Activated CD4-positive, CD25-positive, alpha-beta regulatory T cell treated with anti-CD3 and anti-CD28 coated beads, Interleukin-2, amount 50 U/mL, for 72 hours (primary cell): Measurements from ENCODE around the gene INO80.

Experiments
- DNase-seq: peaks from one replicate; pipeline ENCODE4 v3.0.0; 2021

INO80 gene

GRCh38 chr15:40943764-40944365, 172.2 kb downstream of the INO80 start:
- no peak for DNase-seq

GRCh38 chr15:40942878-40943277, 173.2 kb downstream of the INO80 start:
- DNase-seq: no peak

GRCh38 chr15:40942337-40942854, 173.7 kb downstream of the INO80 start:
- DNase-seq: no peak

GRCh38 chr15:40941528-40942336, 174.3 kb downstream of the INO80 start:
- peak; percentile 76 for DNase-seq

DNA sequence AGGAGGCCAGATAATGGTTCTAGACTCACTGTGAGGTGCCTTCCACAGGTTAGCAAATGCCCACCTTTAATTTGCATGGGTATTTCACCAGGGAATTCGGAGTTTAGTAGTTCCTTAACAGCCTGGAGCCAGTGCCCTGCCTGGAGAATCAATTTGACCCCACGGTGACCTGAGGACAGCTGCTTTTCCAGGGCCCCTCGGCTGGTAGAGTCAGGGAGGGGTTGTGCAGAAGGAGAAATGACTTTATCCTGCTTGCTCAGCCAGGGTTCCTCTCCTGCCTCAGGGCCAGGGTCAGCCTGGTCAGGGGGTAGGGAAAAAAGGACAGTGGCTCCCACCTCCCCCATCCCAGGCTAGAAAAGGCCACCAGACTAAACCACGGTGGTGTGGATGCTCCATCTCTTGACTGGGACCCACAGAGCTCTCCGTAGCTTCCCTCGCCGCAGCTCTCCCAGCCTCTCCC, 175.0 kb downstream of the INO80 start:
- no peak for DNase-seq

GRCh38 chr15:40940296-40940801, 175.7 kb downstream of the INO80 start:
- DNase-seq: no peak

DNA sequence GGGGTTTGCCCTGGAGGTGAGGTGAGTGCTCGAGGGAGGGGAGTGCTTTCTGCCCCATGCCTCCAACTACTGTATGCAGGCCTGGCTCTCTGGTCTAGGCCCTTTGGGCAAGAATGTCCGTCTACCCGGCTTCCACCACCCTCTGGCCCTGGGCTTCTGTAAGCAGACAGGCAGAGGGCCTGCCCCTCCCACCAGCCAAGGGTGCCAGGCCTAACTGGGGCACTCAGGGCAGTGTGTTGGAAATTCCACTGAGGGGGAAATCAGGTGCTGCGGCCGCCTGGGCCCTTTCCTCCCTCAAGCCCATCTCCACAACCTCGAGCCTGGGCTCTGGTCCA, 177.6 kb downstream of the INO80 start:
- DNase-seq: no peak

- no peak for DNase-seq
These were observed 178.1 kb downstream of the INO80 start for GRCh38 chr15:40937762-40938535.

- no peak for DNase-seq
These were observed 179.1 kb downstream of the INO80 start for GRCh38 chr15:40936709-40937666.

DNA sequence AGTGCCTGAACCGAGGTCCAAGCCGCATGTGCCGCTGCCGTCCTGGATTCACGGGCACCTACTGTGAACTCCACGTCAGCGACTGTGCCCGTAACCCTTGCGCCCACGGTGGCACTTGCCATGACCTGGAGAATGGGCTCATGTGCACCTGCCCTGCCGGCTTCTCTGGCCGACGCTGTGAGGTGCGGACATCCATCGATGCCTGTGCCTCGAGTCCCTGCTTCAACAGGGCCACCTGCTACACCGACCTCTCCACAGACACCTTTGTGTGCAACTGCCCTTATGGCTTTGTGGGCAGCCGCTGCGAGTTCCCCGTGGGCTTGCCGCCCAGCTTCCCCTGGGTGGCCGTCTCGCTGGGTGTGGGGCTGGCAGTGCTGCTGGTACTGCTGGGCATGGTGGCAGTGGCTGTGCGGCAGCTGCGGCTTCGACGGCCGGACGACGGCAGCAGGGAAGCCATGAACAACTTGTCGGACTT, 179.8 kb downstream of the INO80 start:
- no peak for DNase-seq

DNA sequence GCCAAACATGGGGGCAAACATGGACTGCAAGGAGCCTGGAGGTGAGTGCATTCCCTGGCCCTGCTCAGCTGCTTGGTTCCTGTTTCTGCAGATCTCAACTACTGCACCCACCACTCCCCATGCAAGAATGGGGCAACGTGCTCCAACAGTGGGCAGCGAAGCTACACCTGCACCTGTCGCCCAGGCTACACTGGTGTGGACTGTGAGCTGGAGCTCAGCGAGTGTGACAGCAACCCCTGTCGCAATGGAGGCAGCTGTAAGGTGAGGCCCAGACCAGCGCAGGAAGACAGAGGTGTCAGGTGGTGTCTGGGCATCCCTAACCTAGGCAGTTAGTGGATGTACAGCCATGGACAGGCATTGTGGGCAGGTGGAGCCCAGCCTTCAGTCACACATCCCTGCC, 181.6 kb downstream of the INO80 start:
- no peak for DNase-seq

GRCh38 chr15:40933517-40933902, 182.6 kb downstream of the INO80 start:
- no peak for DNase-seq

DNA sequence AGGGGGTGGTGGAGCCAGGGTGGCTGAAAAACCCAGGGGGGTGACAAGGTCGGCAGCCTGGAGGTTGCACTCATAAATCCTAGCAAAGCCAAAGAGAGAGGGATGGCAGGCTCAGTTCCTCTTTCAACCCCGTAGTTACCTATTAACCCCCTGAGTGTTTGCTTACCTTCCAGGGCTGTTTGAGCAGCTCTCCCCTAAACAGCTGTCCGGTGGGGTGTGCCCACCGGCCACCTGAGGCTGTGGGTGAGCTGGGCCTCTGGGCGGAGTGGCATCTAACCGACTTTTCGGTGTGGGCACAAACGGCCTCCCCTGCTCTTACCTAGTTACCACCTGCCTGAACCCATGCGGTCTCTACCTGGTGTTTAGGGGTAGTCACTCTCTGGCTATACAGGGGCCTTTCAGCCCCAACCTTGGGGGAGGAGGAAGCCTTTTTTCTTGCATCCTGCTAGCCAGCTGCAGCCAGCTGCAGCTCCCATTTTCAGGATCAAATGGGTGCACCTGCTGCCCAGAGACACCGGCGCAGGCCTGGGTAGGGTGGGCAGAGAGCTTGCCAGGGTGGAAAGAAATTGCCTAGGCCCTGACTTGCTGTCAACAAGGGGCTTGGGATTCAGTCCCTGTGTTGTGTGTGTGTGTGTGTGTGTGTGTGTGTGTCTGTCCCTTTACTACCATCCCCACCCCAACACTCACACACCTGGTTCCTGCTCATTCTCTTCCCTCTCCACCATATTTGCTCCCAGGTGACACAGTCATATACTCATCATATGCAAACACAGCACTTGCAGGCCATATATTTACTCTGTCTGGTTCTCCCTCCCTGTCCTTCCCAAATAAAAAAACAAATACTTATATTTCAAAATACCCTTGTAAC, 183.2 kb downstream of the INO80 start:
- no peak for DNase-seq

- DNase-seq: no peak
These were observed 183.9 kb downstream of the INO80 start for GRCh38 chr15:40932156-40932555.

DNA sequence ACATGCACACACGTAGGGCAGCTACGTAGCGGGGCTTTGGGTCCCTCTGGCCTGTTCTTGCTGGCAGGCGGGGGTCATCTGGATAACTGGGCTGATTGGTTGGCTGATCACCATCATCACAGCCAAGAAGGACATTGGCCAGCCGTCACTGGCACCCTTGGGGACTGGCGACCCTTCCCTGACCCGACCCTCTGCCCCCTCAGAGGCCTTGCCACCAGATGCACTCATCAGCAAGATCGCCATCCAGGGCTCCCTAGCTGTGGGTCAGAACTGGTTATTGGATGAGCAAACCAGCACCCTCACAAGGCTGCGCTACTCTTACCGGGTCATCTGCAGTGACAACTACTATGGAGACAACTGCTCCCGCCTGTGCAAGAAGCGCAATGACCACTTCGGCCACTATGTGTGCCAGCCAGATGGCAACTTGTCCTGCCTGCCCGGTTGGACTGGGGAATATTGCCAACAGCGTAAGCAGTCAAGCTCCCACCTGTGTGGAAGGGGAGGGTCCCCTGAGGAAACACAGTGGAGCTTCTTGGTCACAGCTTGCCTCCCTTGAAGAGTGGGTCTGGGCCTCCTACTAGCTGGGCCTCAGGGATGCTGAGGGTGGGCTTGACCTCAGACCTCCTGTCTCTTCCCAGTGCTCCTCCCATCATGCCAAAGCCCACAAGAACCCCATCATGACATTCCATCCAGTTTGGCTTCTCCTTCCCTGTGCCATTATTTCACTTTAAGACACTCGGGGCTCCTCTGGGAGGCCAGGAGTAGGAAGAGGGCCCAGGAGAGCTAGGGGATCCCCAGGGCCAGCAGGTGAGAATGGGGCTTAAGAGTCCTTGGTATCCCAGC, 184.6 kb downstream of the INO80 start:
- DNase-seq: no peak

- DNase-seq: peak; percentile 53
These were observed 185.4 kb downstream of the INO80 start for GRCh38 chr15:40930430-40931299.

DNA sequence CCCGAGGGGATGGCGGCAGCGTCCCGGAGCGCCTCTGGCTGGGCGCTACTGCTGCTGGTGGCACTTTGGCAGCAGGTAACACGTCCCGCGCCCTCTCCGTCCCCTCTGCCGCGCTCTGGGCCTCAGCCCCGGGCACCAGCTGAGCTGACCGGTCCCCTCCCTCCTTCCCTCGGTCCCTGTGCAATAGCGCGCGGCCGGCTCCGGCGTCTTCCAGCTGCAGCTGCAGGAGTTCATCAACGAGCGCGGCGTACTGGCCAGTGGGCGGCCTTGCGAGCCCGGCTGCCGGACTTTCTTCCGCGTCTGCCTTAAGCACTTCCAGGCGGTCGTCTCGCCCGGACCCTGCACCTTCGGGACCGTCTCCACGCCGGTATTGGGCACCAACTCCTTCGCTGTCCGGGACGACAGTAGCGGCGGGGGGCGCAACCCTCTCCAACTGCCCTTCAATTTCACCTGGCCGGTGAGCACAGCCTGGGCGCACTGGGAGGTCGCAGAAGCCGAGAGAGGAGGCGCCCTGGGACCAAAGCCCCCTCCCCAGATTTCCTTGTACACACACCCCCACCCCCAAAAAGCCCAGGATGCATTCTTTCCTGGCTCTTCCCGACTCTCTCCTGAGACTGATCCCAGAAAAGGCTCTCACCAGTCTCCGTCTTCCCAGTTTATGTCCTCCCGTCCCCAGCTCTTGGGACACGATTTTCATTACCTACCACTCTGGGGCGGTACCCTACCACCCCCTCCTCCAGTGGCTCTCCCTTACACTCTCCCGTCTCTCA, 186.2 kb downstream of the INO80 start:
- no peak for DNase-seq
